CD14-positive monocyte (primary cell): Measurements from ENCODE around the gene RBBP6. TPM values are rescaled to one million over a fixed set of nuclear protein-coding genes. Genes with fewer than 3 reads are reported as not detected.

Experiments
- DNase-seq, 3 donors: peaks; one replicate each; pipeline ENCODE4 v3.0.0-alpha.2; 2011 to 2022
- H2AFZ ChIP-seq: 2 replicates; pipeline ENCODE4 v1.6.0; 2012; ENCODE audit warnings: mild to moderate bottlenecking, low read depth, low read length, inconsistent platforms; ENCODE audit not compliant: insufficient read depth, poor library complexity, severe bottlenecking
- H3K27ac ChIP-seq, 2 donors: 1 replicate in 1 of 2; 2 replicates in 1 of 2; pipeline ENCODE4 v1.5.1; 2012 to 2013; ENCODE audit warnings: low read length in 2 of 2, control low read depth in 1 of 2, inconsistent platforms in 1 of 2, low read depth in 1 of 2, mild to moderate bottlenecking in 1 of 2
- H3K27me3 ChIP-seq, 2 donors: one replicate each; pipeline versions ENCODE4 v1.6.0 to v1.6.1; 2011 to 2013; ENCODE audit warnings: low read length in 2 of 2; ENCODE audit not compliant: control insufficient read depth in 2 of 2, insufficient read depth in 2 of 2
- H3K36me3 ChIP-seq, 2 donors: replicated peaks in 1 of 2; 1 replicate in 1 of 2; 2 replicates in 1 of 2; pipeline versions ENCODE4 v1.5.1 to v1.6.1; 2012 to 2013; ENCODE audit warnings: low read length in 2 of 2, control low read depth in 1 of 2, inconsistent platforms in 1 of 2, mild to moderate bottlenecking in 1 of 2; ENCODE audit not compliant: insufficient read depth in 2 of 2, control insufficient read depth in 1 of 2
- H3K4me1 ChIP-seq, 2 donors: 1 replicate in 1 of 2; 2 replicates in 1 of 2; pipeline versions ENCODE4 v1.5.1 to v1.6.1; 2012 to 2013; ENCODE audit warnings: low read length in 2 of 2, control low read depth in 1 of 2, inconsistent platforms in 1 of 2, mild to moderate bottlenecking in 1 of 2, moderate library complexity in 1 of 2; ENCODE audit not compliant: insufficient read depth in 2 of 2, control insufficient read depth in 1 of 2
- H3K4me2 ChIP-seq: replicated peaks from 2 replicates; pipeline ENCODE3; 2012; ENCODE audit warnings: low read length, moderate library complexity, mild to moderate bottlenecking; ENCODE audit not compliant: poor library complexity, severe bottlenecking; ENCODE audit errors: extremely low read depth
- H3K4me3 ChIP-seq, 3 experiments: fragments of 200-600 bp in 1 of 3; sonication (generic) in 1 of 3; replicated peaks in 1 of 3; 1 replicate in 2 of 3; 2 replicates in 1 of 3; pipeline ENCODE4 v1.5.1; 2011 to 2013; ENCODE audit warnings: low read length in 3 of 3, mild to moderate bottlenecking in 3 of 3, control low read depth in 2 of 3, low read depth in 2 of 3, inconsistent platforms in 1 of 3, moderate library complexity in 1 of 3
- H3K79me2 ChIP-seq: 2 replicates; pipeline ENCODE4 v1.6.0; 2012; ENCODE audit warnings: mild to moderate bottlenecking, control low read depth, inconsistent platforms, low read length, moderate library complexity; ENCODE audit not compliant: insufficient read depth
- H3K9ac ChIP-seq: 2 replicates; pipeline ENCODE4 v1.6.0; 2017; ENCODE audit warnings: low read length, mild to moderate bottlenecking; ENCODE audit not compliant: insufficient read depth, poor library complexity, severe bottlenecking
- H3K9me3 ChIP-seq, 2 donors: replicated peaks in 1 of 2; 1 replicate in 1 of 2; 2 replicates in 1 of 2; pipeline versions ENCODE4 v1.5.1 to v1.6.1; 2012 to 2013; ENCODE audit warnings: low read length in 2 of 2, control low read depth in 1 of 2; ENCODE audit not compliant: control insufficient read depth in 1 of 2, insufficient read depth in 1 of 2
- H4K20me1 ChIP-seq: 2 replicates; pipeline ENCODE4 v1.6.0; 2012; ENCODE audit warnings: mild to moderate bottlenecking, low read length, control low read depth, moderate library complexity; ENCODE audit not compliant: insufficient read depth
- H3K27ac Mint-ChIP-seq, 7 donors: one replicate each; pipeline ENCODE4 v1.8.0; 2020; ENCODE audit warnings: mild to moderate bottlenecking in 7 of 7, mixed read lengths in 7 of 7, moderate library complexity in 6 of 7, inconsistent platforms in 2 of 7
- H3K27me3 Mint-ChIP-seq, 3 donors: one replicate each; pipeline ENCODE4 v1.8.0; 2021 to 2022; ENCODE audit warnings: low read depth in 3 of 3, mild to moderate bottlenecking in 3 of 3, mixed read lengths in 3 of 3, moderate library complexity in 3 of 3, inconsistent platforms in 1 of 3
- H3K36me3 Mint-ChIP-seq, 2 donors: one replicate each; pipeline ENCODE4 v1.8.0; 2020; ENCODE audit warnings: mixed read lengths in 2 of 2, inconsistent platforms in 1 of 2, mild to moderate bottlenecking in 1 of 2
- H3K4me1 Mint-ChIP-seq: one replicate; pipeline ENCODE4 v1.8.0; 2020; ENCODE audit warnings: mild to moderate bottlenecking, mixed read lengths
- H3K4me3 Mint-ChIP-seq, 2 donors: one replicate each; pipeline ENCODE4 v1.8.0; 2020; ENCODE audit warnings: mild to moderate bottlenecking in 2 of 2, mixed read lengths in 2 of 2, moderate library complexity in 1 of 2
- H3K9me3 Mint-ChIP-seq, 7 donors: one replicate each; pipeline ENCODE4 v1.8.0; 2020 to 2022; ENCODE audit warnings: mixed read lengths in 7 of 7, mild to moderate bottlenecking in 6 of 7, moderate library complexity in 6 of 7, inconsistent platforms in 2 of 7
- whole genome bisulfite sequencing: methylation state at CpG from one replicate; pipeline ENCODE4 v1.1.5; 2013; ENCODE audit warnings: missing lambda C conversion rate; ENCODE audit not compliant: insufficient coverage; 5-methylcytosine and 5-hydroxymethylcytosine counted together
- intact Hi-C, 2 donors: fragments of 100-400 bp; cut with micrococcal nuclease; formaldehyde crosslinking; loops; one replicate each; pipeline versions ENCODE4 v1.15.0 to v1.15.1; 2023
- polyA plus RNA-seq, 3 donors: library from polyadenylated mRNA; depleted of rRNA in 1 of 3; unstranded in 2 of 3; stranded (reverse) in 1 of 3; fragments of 300-500 nt in 2 of 3; fragments of >200 nt in 1 of 3; fragmentation: Illumina TruSeq in 2 of 3; gene quantifications; 1 replicate in 2 of 3; 2 replicates in 1 of 3; pipeline ENCODE4 v1.2.3, GENCODE V29; 2012 to 2021
- TF ChIP-seq, protein P1 (sequence below): fragments of 200-600 bp; IDR thresholded peaks from one replicate; pipeline ENCODE4 v1.8.0; 2022; ENCODE audit warnings: antibody characterized with exemption, mild to moderate bottlenecking

The RBBP6 gene
- polyA plus RNA-seq, 3 donors = 13.2 to 85.2 (median 20.1) TPM

DNA sequence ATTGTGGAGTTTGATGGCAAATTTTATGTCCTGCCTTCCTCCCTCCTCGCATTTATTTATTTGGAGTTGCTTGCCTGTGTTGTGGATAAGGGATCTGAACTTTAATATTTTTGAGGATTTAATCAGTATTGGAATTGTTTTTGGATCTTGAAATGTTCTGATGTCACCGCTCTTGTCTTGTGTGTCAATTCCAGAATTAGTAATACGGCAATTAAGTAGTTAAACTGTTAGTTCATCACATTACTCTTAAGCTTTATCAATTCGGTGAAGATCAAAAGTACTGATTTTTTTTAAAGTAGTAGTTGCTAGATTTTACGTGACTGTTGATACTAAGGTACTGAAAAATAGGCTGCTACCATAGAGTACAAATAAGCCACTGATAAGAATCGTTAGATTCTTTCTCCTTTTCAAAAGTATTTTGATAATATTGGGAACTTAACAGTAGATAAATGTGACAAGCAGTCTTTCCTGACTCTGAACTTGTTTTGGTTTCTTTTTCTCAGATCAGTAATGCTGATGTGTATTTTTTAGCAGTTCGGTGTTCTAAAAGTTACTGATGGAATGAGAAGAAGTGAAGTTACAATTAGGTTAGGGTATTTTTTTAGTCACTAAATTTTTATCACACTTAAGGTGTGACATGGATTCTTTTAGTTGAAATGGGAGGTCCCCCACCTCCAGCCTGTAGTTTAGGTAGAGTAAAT is 2.0 kb downstream of the RBBP6 start:
- WGBS = no CpG with 5 or more reads among the region's 7 CpGs
- H3K4me1 ChIP-seq = peaks cover 35% of the 10 kb centered on the region in 2 donors
- TF ChIP-seq, protein P1, sequence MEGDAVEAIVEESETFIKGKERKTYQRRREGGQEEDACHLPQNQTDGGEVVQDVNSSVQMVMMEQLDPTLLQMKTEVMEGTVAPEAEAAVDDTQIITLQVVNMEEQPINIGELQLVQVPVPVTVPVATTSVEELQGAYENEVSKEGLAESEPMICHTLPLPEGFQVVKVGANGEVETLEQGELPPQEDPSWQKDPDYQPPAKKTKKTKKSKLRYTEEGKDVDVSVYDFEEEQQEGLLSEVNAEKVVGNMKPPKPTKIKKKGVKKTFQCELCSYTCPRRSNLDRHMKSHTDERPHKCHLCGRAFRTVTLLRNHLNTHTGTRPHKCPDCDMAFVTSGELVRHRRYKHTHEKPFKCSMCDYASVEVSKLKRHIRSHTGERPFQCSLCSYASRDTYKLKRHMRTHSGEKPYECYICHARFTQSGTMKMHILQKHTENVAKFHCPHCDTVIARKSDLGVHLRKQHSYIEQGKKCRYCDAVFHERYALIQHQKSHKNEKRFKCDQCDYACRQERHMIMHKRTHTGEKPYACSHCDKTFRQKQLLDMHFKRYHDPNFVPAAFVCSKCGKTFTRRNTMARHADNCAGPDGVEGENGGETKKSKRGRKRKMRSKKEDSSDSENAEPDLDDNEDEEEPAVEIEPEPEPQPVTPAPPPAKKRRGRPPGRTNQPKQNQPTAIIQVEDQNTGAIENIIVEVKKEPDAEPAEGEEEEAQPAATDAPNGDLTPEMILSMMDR = no peak
- peaks cover 0 to 1% (median 0%) of the 10 kb centered on the region in 3 donors for H3K27me3 Mint-ChIP-seq
- no peaks in the 10 kb centered on the region for H3K27me3 ChIP-seq
- peaks cover 65% of the 10 kb centered on the region for H4K20me1 ChIP-seq
- H3K9me3 ChIP-seq = no peaks in the 10 kb centered on the region
- intact Hi-C loops = loop anchor here in 1 of 2 donors (5.0 kb wide), 2 partner anchors 186 to 566 kb away; partner anchors contain the start of gene TNRC6A
- H3K9me3 Mint-ChIP-seq = peaks cover 0 to 2% (median 0%) of the 10 kb centered on the region in 7 donors
- peak overlapping the region in 1 of 2 donors; percentile 97 for H3K27ac ChIP-seq
- H3K79me2 ChIP-seq = peaks cover 70% of the 10 kb centered on the region
- peak overlapping the region; percentile 83 for H3K4me2 ChIP-seq
- H3K36me3 Mint-ChIP-seq = peaks cover 15 to 20% of the 10 kb centered on the region in 2 donors
- no peak overlapping the region for H2AFZ ChIP-seq
- peak overlapping the region; percentile 87 to 98 for H3K4me3 Mint-ChIP-seq
- H3K27ac Mint-ChIP-seq = peak overlapping the region in 6 of 7 donors; percentile 62 to 100 (median 96)
- peak overlapping the region; percentile 100 for H3K9ac ChIP-seq
- H3K4me1 Mint-ChIP-seq = peaks cover 32% of the 10 kb centered on the region
- H3K4me3 ChIP-seq = peak overlapping the region; percentile 70 to 98 (median 80)
- peak in 1 of 3 donors; percentile 6 for DNase-seq
- peaks cover 18 to 26% of the 10 kb centered on the region in 2 donors for H3K36me3 ChIP-seq

GRCh38 chr16:24543949-24544348 is 4.6 kb downstream of the RBBP6 start:
- TF ChIP-seq, protein P1 = no peak
- Mint-ChIP-seq H3K27ac (no peak overlapping the region), H3K9me3 (peaks cover 0 to 2% (median 0%) of the 10 kb centered on the region in 7 donors), H3K4me1 (peaks cover 29% of the 10 kb centered on the region), H3K36me3 (peaks cover 36 to 38% of the 10 kb centered on the region in 2 donors), H3K4me3 (no peak overlapping the region), H3K27me3 (no peaks in the 10 kb centered on the region)
- no peak for DNase-seq
- Histone ChIP-seq H3K4me3 (no peak overlapping the region), H3K4me2 (no peak overlapping the region), H3K36me3 (peaks cover 42 to 52% of the 10 kb centered on the region in 2 donors), H3K27ac (peak overlapping the region in 1 of 2 donors; percentile 6), H3K9ac (no peak overlapping the region), H4K20me1 (peaks cover 91% of the 10 kb centered on the region), H3K27me3 (no peaks in the 10 kb centered on the region), H2AFZ (no peak overlapping the region), H3K4me1 (peaks cover 29% of the 10 kb centered on the region in 2 donors), H3K9me3 (no peaks in the 10 kb centered on the region), H3K79me2 (peaks cover 94% of the 10 kb centered on the region)
- intact Hi-C loops = loop anchor here in 1 of 2 donors (5.0 kb wide), 2 partner anchors 183 to 563 kb away; partner anchors contain the start of gene TNRC6A
- WGBS = 40% methylated on average over 1 of the region's 2 CpGs
